HG03175 (cell line): Measurements from ENCODE around the gene PALD1.

Experiments
- ATAC-seq: cut with Tn5 transposase; IDR thresholded peaks from one replicate; pipeline ENCODE4 v1.9.1; 2021; ENCODE audit warnings: mild to moderate bottlenecking, moderate library complexity; ENCODE audit not compliant: unreplicated experiment

The PALD1 gene

DNA sequence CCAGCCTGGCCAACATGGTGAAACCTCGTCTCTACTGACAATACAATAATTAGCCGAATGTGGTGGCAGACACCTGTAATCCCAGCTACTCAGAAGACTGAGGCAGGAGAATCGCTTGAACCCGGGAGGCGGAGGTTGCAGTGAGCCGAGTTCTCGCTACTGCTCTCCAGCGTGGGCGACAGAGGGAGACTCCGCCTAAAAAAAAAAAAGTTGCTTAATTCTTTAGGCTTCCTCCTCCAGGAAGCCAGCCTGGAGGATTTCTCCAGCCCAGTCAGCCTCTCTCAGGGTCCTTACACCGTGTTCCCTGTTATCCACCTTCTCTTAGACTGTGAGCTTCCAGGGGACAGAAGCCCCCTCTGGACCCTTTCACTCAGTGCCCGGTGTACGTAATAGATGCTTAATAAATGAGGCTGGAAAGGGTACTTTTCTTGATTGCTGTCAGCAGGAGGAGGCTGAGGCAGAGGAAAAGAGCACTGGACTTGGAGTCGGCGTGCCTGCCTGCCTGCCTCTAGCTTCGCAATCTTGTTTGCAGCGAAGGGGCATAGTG lies 20.7 kb upstream of the PALD1 start:
- ATAC-seq = no peak

DNA sequence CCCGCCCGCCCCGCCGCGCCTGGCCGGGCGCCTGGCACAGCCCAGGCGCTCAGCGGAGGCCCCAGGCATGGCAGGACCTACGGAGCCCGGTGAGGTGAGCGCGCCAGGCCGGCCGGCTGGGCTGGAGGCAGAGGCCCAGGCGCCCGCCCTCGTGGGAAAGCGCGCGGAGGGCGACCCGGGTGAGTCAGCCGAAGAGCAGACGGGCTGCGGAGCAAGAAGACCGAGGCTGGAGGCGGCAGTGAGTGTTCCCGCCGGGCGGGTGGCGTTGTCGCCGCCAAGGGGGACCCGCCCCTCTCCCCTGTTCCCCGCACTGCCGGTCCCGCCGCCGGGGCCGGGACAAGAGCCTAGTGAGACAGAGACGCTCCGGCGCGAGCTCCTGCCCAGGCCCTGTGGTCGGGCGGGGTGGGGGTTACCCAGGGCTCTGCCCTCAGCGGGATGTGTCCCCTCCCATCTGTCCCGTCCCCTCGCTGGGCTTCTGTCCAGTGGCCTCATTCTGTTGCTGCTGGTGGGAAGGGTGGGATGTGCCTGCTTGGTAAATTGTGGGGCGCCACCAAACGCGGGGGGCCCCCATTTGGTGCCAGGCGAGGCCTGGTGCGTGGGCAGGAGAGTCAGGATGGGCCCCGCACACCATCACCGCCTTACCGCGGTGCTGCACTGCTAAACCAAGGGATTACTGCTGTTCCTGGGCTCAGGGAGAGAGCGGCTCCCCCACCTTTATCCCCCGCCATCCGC lies 20.1 kb upstream of the PALD1 start:
- ATAC-seq = no peak

DNA sequence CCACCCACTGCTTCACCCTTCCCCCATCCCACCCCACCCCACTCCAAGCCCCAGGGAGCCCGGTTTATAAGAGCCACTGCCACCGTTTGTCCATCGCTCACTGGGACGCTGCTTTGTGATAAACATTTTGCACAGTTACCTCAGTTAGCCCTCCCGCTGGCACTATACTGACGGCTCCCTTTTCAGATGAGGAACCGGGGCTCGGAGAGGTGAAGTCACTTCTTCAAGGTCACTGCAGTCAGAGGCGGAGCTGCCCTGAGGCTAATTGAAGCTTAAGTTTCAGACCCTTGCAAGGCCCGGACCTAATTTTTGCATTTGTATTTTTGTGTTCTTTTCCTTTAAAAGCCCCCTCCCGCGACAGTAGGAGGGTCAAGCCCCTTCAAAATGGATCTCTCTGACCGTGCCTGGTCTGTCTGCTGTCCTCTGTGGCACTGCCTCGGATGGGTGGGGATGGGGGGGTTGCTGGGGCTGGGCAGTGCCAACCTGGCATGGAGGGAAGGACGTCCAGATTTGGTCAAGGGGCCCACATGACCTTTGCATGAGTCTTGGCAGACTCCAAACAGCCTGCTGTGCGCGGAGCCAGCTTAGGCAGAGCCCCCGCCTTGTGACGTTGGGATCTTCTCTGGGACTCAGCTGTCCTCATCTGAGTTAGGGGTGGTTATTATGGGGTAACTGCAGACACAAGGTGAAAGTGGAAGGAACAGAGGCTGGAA lies 19.4 kb upstream of the PALD1 start:
- no peak for ATAC-seq

DNA sequence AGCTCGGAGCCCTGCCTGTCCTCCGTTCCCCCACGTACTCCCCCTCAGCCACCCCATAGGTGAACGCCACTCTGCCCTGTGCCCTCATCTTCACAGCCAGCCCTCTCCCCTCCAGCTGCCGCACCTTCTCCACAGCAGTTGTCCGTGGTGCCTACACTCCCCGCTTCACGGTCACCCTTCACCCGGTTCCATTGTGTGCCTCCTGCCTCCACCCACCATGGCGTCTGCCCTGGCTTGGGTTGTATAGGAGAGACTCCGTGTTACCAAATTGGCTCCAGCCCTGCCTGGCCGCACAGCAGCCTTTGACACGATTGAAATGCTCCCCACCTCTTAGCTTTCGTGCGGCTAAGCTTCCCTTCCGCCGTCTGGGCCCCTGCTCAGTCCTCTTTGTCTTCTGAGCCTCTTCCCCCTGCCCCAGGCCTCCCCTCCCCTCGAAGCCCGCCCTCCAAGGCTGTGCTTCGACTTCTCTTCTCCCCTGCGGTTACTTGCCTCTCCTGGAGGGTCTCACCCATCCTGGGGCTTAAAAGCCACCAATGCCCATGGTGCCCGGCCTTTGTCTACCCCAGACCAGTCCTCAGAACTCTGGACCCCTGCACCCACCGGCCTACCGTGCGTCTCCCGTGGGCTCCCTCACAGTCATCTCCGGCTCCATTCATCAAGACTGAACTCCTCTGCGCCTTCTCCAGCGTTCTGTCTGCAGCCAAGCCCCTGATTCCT lies 18.6 kb upstream of the PALD1 start:
- no peak for ATAC-seq

DNA sequence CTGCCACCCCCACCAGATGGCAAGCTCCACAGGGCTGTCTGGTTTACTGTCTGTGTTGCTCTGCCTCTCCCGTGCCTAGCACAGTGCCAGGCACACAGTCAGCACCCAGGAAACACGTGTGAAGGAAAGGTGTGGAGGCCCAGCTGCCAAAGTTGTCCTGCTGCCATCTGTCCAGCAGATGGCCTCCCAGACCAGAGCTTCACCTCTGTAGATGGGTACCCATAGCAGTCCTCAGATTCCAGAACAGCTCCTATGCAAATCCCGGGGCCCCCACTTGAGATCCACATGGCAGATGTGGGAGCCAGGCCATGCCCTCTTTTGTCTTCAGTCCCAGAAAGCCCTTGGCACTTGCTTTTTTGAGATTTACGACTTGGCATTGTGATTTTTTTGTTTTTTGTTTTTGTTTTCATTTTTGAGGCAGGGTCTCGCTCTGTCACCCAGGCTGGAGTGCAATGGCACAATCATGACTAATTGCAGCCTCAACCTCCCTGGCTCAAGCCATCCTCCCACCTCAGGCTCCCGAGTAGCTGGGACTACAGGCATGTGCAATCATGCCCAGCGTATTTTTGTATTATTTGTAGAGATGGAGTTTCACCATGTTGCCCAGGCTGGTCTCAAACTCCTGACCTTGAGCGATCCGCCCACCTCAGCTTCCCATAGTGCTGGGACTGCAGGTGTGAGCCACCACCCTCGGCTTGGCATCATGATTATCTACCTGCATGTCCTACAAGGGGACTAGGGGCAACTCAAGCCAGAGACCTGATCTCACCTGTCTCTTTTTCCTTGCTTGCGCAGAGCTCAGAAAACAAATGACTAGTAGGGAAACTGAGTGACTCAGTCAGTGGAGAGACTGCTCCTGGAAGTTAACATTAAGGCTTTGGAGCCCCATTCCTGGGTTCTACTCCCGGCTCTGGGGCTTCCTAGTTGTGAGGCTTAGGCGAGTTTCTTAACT lies 16.9 kb upstream of the PALD1 start:
- no peak for ATAC-seq

GRCh38 chr10:70462349-70462984 lies 16.1 kb upstream of the PALD1 start:
- no peak for ATAC-seq

DNA sequence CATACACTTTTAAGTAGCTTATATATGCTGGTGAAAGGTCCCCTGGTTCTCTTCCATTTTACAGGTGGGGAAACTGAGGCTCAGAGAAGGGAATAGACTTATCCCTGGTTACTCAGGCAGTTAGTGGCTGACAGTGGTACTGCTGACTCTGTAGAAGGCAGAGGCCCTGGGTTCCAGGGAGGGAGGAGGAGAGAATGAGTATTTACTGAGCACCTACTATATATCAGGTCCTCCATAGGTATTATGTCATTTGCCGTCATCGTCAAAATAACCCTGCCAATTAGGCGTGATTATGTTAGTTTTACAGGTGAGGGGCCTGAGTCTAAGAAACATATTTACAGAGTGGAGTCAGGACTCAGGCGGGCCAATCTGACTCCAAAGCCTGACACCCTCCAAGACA lies 13.3 kb upstream of the PALD1 start:
- ATAC-seq = no peak

- no peak for ATAC-seq
Observed at GRCh38 chr10:70465832-70466231, 12.7 kb upstream of the PALD1 start.

DNA sequence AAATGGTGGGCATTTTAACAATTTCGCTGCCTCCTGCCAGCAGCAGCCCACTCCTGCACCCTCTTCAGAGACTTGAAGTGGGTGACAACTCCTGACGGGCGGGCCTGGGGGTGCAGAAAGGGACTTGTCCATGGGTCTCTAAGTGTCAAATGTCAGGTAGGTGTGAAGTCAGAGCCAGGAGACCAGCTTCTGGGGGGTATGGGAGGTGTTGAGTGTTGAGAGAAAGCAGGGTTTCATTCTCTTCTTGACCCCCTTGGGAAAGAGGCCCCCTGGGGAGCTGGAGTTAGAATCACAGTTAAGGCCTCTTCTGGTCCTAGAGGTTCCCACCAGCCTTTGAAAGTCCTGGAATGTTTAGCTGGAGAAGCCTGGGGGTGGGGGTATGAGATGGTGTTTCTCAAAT lies 11.6 kb upstream of the PALD1 start:
- ATAC-seq = no peak

GRCh38 chr10:70472799-70473454 lies 5.6 kb upstream of the PALD1 start:
- no peak for ATAC-seq

DNA sequence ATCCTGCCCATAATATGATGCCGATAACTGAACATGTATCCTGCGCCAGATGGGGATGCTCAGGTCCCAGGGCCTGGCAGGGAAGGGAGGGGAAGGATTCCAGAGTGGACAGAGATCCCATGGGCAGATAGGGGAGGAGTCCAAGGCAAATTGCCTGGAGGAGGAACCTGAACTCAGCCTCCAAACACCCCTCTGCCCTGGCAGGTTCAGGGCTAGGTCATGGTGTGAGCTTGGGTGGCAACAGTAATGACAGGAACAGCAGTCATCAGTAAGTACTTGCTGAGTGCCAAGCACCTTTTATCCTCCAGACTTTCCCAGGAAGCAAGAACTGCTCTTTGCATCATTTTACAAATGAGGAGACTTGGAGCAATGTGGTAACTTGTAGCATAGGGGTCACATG lies 3.8 kb upstream of the PALD1 start:
- ATAC-seq = no peak

GRCh38 chr10:70475661-70476060 lies 2.9 kb upstream of the PALD1 start:
- no peak for ATAC-seq

DNA sequence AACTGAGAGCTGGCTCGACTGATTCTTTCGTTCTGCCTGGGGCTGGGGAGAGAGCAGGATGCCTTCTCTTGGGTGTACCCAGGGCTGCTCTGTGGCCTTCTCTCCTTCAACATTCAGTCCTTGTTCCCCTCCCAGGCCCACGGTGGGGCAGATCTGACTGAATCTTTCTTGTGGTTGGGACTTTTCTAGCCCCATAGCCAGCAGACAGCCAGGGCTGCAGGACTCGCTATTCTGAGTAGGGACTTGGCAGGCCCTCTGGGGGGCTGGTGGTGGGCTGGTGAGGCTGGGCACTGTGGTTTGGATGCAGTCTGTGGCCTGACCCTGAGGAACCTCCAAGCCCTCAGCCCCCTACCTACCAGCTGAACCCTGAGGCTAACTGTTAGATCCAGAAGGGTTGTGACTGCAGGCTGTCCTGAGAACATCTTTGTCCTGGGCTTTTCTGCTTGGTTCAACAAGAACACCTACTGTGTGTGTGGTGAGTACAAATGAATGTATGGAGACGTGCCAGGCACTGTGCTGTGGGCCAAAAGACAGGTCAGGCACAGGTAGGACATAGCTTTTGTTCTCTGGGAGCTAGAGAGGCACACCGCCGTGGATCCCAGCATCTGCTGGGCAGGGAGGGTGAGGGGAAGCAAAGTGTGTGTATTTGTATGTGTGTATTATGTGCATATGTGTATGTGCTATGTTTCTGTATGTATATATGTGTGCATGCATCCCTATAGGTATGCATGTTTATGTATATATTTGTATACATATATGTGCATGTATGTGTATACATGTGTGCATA lies 2.1 kb upstream of the PALD1 start:
- no peak for ATAC-seq

- ATAC-seq = no peak
Observed at GRCh38 chr10:70477661-70478162, 855 bp upstream of the PALD1 start.

- ATAC-seq = no peak
Observed at GRCh38 chr10:70479165-70479581, 606 bp downstream of the PALD1 start.

DNA sequence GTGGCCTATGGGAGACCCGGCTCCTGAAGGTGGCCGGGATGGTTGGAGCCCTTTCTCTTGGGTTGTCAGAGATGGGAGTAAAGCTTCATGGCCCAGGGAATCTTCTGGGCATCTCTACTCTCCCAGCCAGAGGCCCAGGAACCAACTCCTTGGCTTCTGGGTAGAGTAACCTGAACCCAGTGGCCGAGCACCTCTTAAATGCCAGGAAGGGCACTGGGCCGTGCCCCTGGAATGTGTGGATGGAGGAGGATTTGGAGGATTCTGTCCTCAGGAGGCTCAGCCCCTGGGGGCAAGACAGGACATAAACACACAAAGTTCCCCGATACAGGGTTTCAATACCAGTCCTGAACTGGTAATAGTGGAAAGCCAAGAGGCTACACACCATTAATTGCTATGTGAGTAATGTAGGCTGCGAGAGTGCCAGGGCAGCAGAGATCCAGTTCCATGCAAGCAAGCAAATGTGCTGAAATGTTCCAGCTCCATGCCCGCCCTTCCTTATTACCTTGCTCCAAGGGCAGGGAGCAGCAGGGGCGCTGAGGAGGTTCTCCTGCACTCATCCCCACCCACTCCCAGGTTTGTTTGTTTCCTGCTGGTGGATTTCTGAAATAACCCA lies 1.2 kb downstream of the PALD1 start:
- ATAC-seq = no peak

GRCh38 chr10:70480239-70480861 lies 1.8 kb downstream of the PALD1 start:
- ATAC-seq = no peak

GRCh38 chr10:70481105-70481504 lies 2.5 kb downstream of the PALD1 start:
- ATAC-seq = no peak
